ENCODE data around the gene ATXN10. TPM values are rescaled to one million over a fixed set of nuclear protein-coding genes. Genes with fewer than 3 reads are reported as not detected.

ATXN10 gene
- total RNA-seq, 1 donor from 2014 or later, result 138 TPM

- ATAC-seq, result no peak
- no peak for DNase-seq (ENCODE audit: missing footprints)
- intact Hi-C loops (cut with DNase I), result no loop called here
These were observed 214.9 kb downstream of the ATXN10 start for GRCh38 chr22:45886540-45886939.

GRCh38 chr22:45887202-45888131 is 215.8 kb downstream of the ATXN10 start:
- DNase-seq (ENCODE audit: missing footprints), result no peak
- no peak for ATAC-seq
- intact Hi-C loops (cut with DNase I), result no loop called here

- DNase-seq (ENCODE audit: missing footprints) (peak; percentile 33), ATAC-seq (no peak)
- intact Hi-C loops (cut with DNase I), result no loop called here
These were observed 216.8 kb downstream of the ATXN10 start for GRCh38 chr22:45888221-45889092.

- no peak for ATAC-seq
- intact Hi-C loops (cut with DNase I), result no loop called here
- DNase-seq (ENCODE audit: missing footprints), result peak; percentile 55
These were observed 217.5 kb downstream of the ATXN10 start for GRCh38 chr22:45889093-45889538.

GRCh38 chr22:45889539-45890350 is 218.1 kb downstream of the ATXN10 start:
- no peak for ATAC-seq
- intact Hi-C loops (cut with DNase I), result no loop called here
- peak; percentile 65 for DNase-seq (ENCODE audit: missing footprints)

- no peak for ATAC-seq
- intact Hi-C loops (cut with DNase I), result no loop called here
- peak; percentile 7 for DNase-seq (ENCODE audit: missing footprints)
These were observed 218.7 kb downstream of the ATXN10 start for GRCh38 chr22:45890351-45890635.

- DNase-seq (ENCODE audit: missing footprints), result peak; percentile 57
- intact Hi-C loops (cut with DNase I), result no loop called here
- no peak for ATAC-seq
These were observed 219.4 kb downstream of the ATXN10 start for GRCh38 chr22:45891021-45891421.

- intact Hi-C loops (cut with DNase I), result no loop called here
- no peak for ATAC-seq
- DNase-seq (ENCODE audit: missing footprints), result peak; percentile 58
These were observed 219.9 kb downstream of the ATXN10 start for GRCh38 chr22:45891471-45891995.

- intact Hi-C loops (cut with DNase I), result no loop called here
- DNase-seq (ENCODE audit: missing footprints) (peak; percentile 52), ATAC-seq (no peak)
These were observed 220.5 kb downstream of the ATXN10 start for GRCh38 chr22:45891996-45892621.

GRCh38 chr22:45892681-45893461 is 221.2 kb downstream of the ATXN10 start:
- DNase-seq (ENCODE audit: missing footprints) (peak; percentile 28), ATAC-seq (no peak)
- intact Hi-C loops (cut with DNase I), result no loop called here

GRCh38 chr22:45893516-45893915 is 221.9 kb downstream of the ATXN10 start:
- ATAC-seq (no peak), DNase-seq (ENCODE audit: missing footprints) (peak; percentile 8)
- intact Hi-C loops (cut with DNase I), result no loop called here

Small RNA genes lying within 50 kb of the gene (microRNA-seq; reads per million reads assigned to microRNA genes)
- gene MIR4762, result not detected

Other genes starting within 250 kb of the ATXN10 start
- gene FBLN1, start 169.0 kb upstream of the ATXN10 start, total RNA-seq, result 113 TPM